HG03571 (cell line): ENCODE data around the gene HOXC11.

Source experiments
- ATAC-seq: cut with Tn5 transposase; IDR thresholded peaks from one replicate; pipeline ENCODE4 v1.9.1; 2021; ENCODE audit not compliant: unreplicated experiment

HOXC11 gene

GRCh38 chr12:53972722-53973235 lies at the start of gene HOXC11:
TSS of gene HOXC11 (plus strand) at chr12:53973126. CDS start at chr12:53973242, 116 bp downstream.
- no peak for ATAC-seq

- no peak for ATAC-seq
Measured at GRCh38 chr12:53924521-53925405, 48.2 kb upstream of the HOXC11 start.

GRCh38 chr12:53927220-53928029 lies 45.5 kb upstream of the HOXC11 start:
- ATAC-seq = no peak

GRCh38 chr12:53928054-53928835 lies 44.7 kb upstream of the HOXC11 start:
- ATAC-seq = no peak

GRCh38 chr12:53929527-53929926 lies 43.4 kb upstream of the HOXC11 start:
- ATAC-seq = no peak

GRCh38 chr12:53930591-53931255 lies 42.2 kb upstream of the HOXC11 start:
- no peak for ATAC-seq

GRCh38 chr12:53931844-53932581 lies 40.9 kb upstream of the HOXC11 start:
- no peak for ATAC-seq

- no peak for ATAC-seq
Measured at GRCh38 chr12:53932915-53933314, 40.0 kb upstream of the HOXC11 start.

GRCh38 chr12:53935383-53936341 lies 37.3 kb upstream of the HOXC11 start:
- no peak for ATAC-seq

GRCh38 chr12:53937099-53937498 lies 35.8 kb upstream of the HOXC11 start:
- ATAC-seq = no peak

- ATAC-seq = no peak
Measured at GRCh38 chr12:53937596-53938325, 35.2 kb upstream of the HOXC11 start.

GRCh38 chr12:53938326-53939140 lies 34.4 kb upstream of the HOXC11 start, which contains the start of gene HOXC13:
TSS of gene HOXC13 (plus strand) at chr12:53938831. CDS start at chr12:53938907, 76 bp downstream.
- ATAC-seq = no peak

- no peak for ATAC-seq
Measured at GRCh38 chr12:53939141-53940108, 33.5 kb upstream of the HOXC11 start.

- no peak for ATAC-seq
Measured at GRCh38 chr12:53940443-53941014, 32.4 kb upstream of the HOXC11 start.

GRCh38 chr12:53941187-53941586 lies 31.7 kb upstream of the HOXC11 start:
- no peak for ATAC-seq
